H1 (cell line): ENCODE measurements around the gene FRMD5. TPM values are rescaled to one million over a fixed set of nuclear protein-coding genes. Genes with fewer than 3 reads are reported as not detected.

Experiments
- CHD7 ChIP-seq: fragments of 300-600 bp; sonication (generic); IDR thresholded peaks from 2 replicates; pipeline ENCODE4 v1.7.1; 2012; ENCODE audit warnings: low read length, moderate library complexity, mild to moderate bottlenecking, inconsistent platforms; ENCODE audit not compliant: insufficient replicate concordance
- FOSL1 ChIP-seq: IDR thresholded peaks from 2 replicates; pipeline ENCODE4 v1.6.1; 2011; ENCODE audit warnings: mild to moderate bottlenecking, low read depth, low read length, moderate library complexity; ENCODE audit not compliant: insufficient read depth
- GTF2F1 ChIP-seq: IDR thresholded peaks from 2 replicates; pipeline ENCODE4 v1.6.1; 2012; ENCODE audit warnings: low read depth, low read length, improper control_type of control experiment, borderline replicate concordance
- PHF8 ChIP-seq: fragments of 200-600 bp; sonication (generic); conservative IDR thresholded peaks from 2 replicates; pipeline ENCODE4 v1.7.1; 2012; ENCODE audit warnings: low read depth, mild to moderate bottlenecking, inconsistent platforms, low read length, moderate library complexity
- SIRT6 ChIP-seq: IDR thresholded peaks from one replicate; pipeline ENCODE4 v1.7.1; 2012; ENCODE audit warnings: low read length, inconsistent platforms
- SP2 ChIP-seq: IDR thresholded peaks from 2 replicates; pipeline ENCODE4 v1.6.1; 2012; ENCODE audit warnings: mild to moderate bottlenecking, low read length, inconsistent platforms
- TCF12 ChIP-seq: IDR thresholded peaks from 2 replicates; pipeline ENCODE4 v1.6.1; 2011; ENCODE audit warnings: low read depth, mild to moderate bottlenecking, low read length
- polyA plus RNA-seq, 7 experiments: library from polyadenylated mRNA; depleted of rRNA in 3 of 7; stranded (reverse) in 5 of 7; unstranded in 2 of 7; fragments of >200 nt in 5 of 7; fragments of 200-250 nt in 2 of 7; gene quantifications; 1 replicate in 5 of 7; 2 replicates in 1 of 7; 4 replicates in 1 of 7; pipeline versions ENCODE4 v1.2.1 to v1.2.3, GENCODE V29; 2011 to 2013; ENCODE audit warnings: missing spikeins in 2 of 7, mixed read lengths in 2 of 7
- total RNA-seq: library from RNA; stranded (reverse); fragmentation: NEBNext Ultra II Directional; extraction: Animal tissue kit (Norgen Biotek cat#: 25700); gene quantifications from 2 replicates; pipeline ENCODE4 v1.2.1, GENCODE V29; 2021

FRMD5 gene
- total and polyA plus RNA-seq, 2 of the 8 experiments (the other 6 are each of a cell fraction or from before 2014, with no cell fraction given): 10.1 to 12.6 TPM

- TF ChIP-seq CHD7 (no peak), PHF8 (no peak), GTF2F1 (no peak), TCF12 (no peak), SP2 (no peak), FOSL1 (no peak), SIRT6 (no peak)
- TF ChIP-seq, all 59 proteins: peak for 0
These were observed 69.2 kb downstream of the FRMD5 start (continued) for GRCh38 chr15:44125879-44126278.
